OCI-LY1 (cell line): Measurements from ENCODE around the gene POLD4.

Experiments
- H2AFZ ChIP-seq: fragments of 200-600 bp; sonication (generic), shearing (Covaris generic); 2 replicates; pipeline ENCODE4 v1.6.0; 2014; ENCODE audit warnings: antibody characterized with exemption, mild to moderate bottlenecking, low read length
- H3F3A ChIP-seq: fragments of 200-600 bp; sonication (generic), shearing (Covaris generic); 2 replicates; pipeline ENCODE4 v1.6.0; 2014; ENCODE audit warnings: mild to moderate bottlenecking, antibody characterized with exemption, low read length, moderate library complexity; ENCODE audit not compliant: insufficient read depth
- H3K27ac ChIP-seq: fragments of 200-600 bp; sonication (generic); 2 replicates; pipeline ENCODE4 v1.5.1; 2014; ENCODE audit warnings: low read length, mixed run types, mild to moderate bottlenecking, low read depth; ENCODE audit not compliant: poor library complexity, severe bottlenecking
- H3K27me3 ChIP-seq: fragments of 200-600 bp; sonication (generic); 2 replicates; pipeline ENCODE4 v1.6.0; 2014; ENCODE audit warnings: antibody characterized with exemption, mild to moderate bottlenecking, low read length, moderate library complexity; ENCODE audit not compliant: insufficient read depth
- H3K36me3 ChIP-seq: fragments of 200-600 bp; sonication (generic); 2 replicates; pipeline ENCODE4 v1.6.1; 2014; ENCODE audit warnings: mild to moderate bottlenecking, antibody characterized with exemption, low read length, moderate library complexity, mixed read lengths; ENCODE audit not compliant: insufficient read depth
- H3K4me1 ChIP-seq: fragments of 200-600 bp; sonication (generic); 2 replicates; pipeline ENCODE4 v1.5.1; 2014; ENCODE audit warnings: mild to moderate bottlenecking, low read length, moderate library complexity; ENCODE audit not compliant: insufficient read depth, severe bottlenecking
- H3K4me2 ChIP-seq: fragments of 200-600 bp; sonication (generic), shearing (Covaris generic); 2 replicates; pipeline ENCODE4 v1.6.1; 2014; ENCODE audit warnings: low read length
- H3K4me3 ChIP-seq: fragments of 200-600 bp; sonication (generic); 2 replicates; pipeline ENCODE4 v1.5.1; 2014; ENCODE audit warnings: low read length, low read depth, mild to moderate bottlenecking, mixed read lengths; ENCODE audit not compliant: poor library complexity, severe bottlenecking
- H3K79me2 ChIP-seq: fragments of 200-600 bp; shearing (Covaris generic); 2 replicates; pipeline ENCODE4 v1.6.1; 2016; ENCODE audit warnings: mixed run types, low read length, mixed read lengths; ENCODE audit not compliant: insufficient read depth
- H3K9ac ChIP-seq: fragments of 200-600 bp; sonication (generic), shearing (Covaris generic); 2 replicates; pipeline ENCODE4 v1.6.1; 2014; ENCODE audit warnings: mild to moderate bottlenecking, low read length, mixed read lengths
- H3K9me2 ChIP-seq: fragments of 200-600 bp; sonication (generic), shearing (Covaris generic); 2 replicates; pipeline ENCODE4 v1.6.1; 2014; ENCODE audit warnings: low read depth, mild to moderate bottlenecking, low read length, mixed read lengths
- H3K9me3 ChIP-seq: fragments of 200-600 bp; shearing (Covaris generic); 2 replicates; pipeline ENCODE4 v1.6.1; 2014; ENCODE audit warnings: low read length, mixed read lengths
- H4K20me1 ChIP-seq: fragments of 200-600 bp; sonication (generic), shearing (Covaris generic); 2 replicates; pipeline ENCODE4 v1.6.0; 2016; ENCODE audit warnings: mild to moderate bottlenecking, low read length; ENCODE audit not compliant: insufficient read depth
- CTCF ChIP-seq: fragments of 200-600 bp; sonication (generic), shearing (Covaris generic); IDR thresholded peaks from 2 replicates; pipeline ENCODE4 v1.5.1; 2017; ENCODE audit warnings: mild to moderate bottlenecking, antibody characterized with exemption, low read length, moderate library complexity, mixed read lengths
- EZH2 ChIP-seq: fragments of 200-600 bp; sonication (generic), shearing (Covaris generic); IDR thresholded peaks from 2 replicates; pipeline ENCODE4 v1.8.0; 2017; ENCODE audit warnings: borderline replicate concordance, mixed run types, mild to moderate bottlenecking, antibody characterized with exemption, low read length, moderate library complexity, mixed read lengths

POLD4 gene

GRCh38 chr11:67372321-67372992, 19.1 kb upstream of the POLD4 start:
- Histone ChIP-seq H3K4me1 (peaks cover 15% of the 10 kb centered on the region), H3K27ac (no peak overlapping the region), H3F3A (no peaks in the 10 kb centered on the region), H4K20me1 (no peaks in the 10 kb centered on the region), H3K79me2 (no peaks in the 10 kb centered on the region), H3K9me3 (no peaks in the 10 kb centered on the region), H3K9ac (no peak overlapping the region), H3K27me3 (peaks cover 16% of the 10 kb centered on the region; the same call in 1 of the 2 replicates), H2AFZ (no peak overlapping the region), H3K4me2 (peak overlapping the region; percentile 61), H3K36me3 (no peaks in the 10 kb centered on the region), H3K9me2 (no peaks in the 10 kb centered on the region), H3K4me3 (peak overlapping the region; percentile 50)
- TF ChIP-seq CTCF: no peak
- TF ChIP-seq EZH2: no peak

- TF ChIP-seq CTCF: no peak
- Histone ChIP-seq H3K4me1 (peaks cover 15% of the 10 kb centered on the region), H2AFZ (no peak overlapping the region), H3K9me3 (no peaks in the 10 kb centered on the region), H3F3A (no peaks in the 10 kb centered on the region), H3K9ac (no peak overlapping the region), H3K4me2 (no peak overlapping the region), H3K79me2 (no peaks in the 10 kb centered on the region), H3K4me3 (no peak overlapping the region), H3K9me2 (no peaks in the 10 kb centered on the region), H3K27me3 (0 out of 2 replicates have a peak, but pooled peaks cover 16% of the 10 kb centered on the region), H3K27ac (no peak overlapping the region), H3K36me3 (no peaks in the 10 kb centered on the region), H4K20me1 (no peaks in the 10 kb centered on the region)
These were observed 18.6 kb upstream of the POLD4 start for GRCh38 chr11:67371911-67372320.

- H3K9me2 ChIP-seq: no peaks in the 10 kb centered on the region
- 0 out of 2 replicates have a peak, but pooled peaks cover 11% of the 10 kb centered on the region for H3K27me3 ChIP-seq
- no peaks in the 10 kb centered on the region for H3K9me3 ChIP-seq
- TF ChIP-seq EZH2 (no peak), CTCF (peak; percentile 51)
- H3K27ac ChIP-seq: no peak overlapping the region
- no peaks in the 10 kb centered on the region for H3K79me2 ChIP-seq
- no peaks in the 10 kb centered on the region for H3K36me3 ChIP-seq
- no peak overlapping the region for H3K4me3 ChIP-seq
- H2AFZ ChIP-seq: no peak overlapping the region
- peaks cover 15% of the 10 kb centered on the region for H3K4me1 ChIP-seq
- H3K4me2 ChIP-seq: no peak overlapping the region
- no peak overlapping the region for H3K9ac ChIP-seq
- no peaks in the 10 kb centered on the region for H4K20me1 ChIP-seq
- no peaks in the 10 kb centered on the region for H3F3A ChIP-seq
These were observed 18.0 kb upstream of the POLD4 start for GRCh38 chr11:67371189-67371910.
